ENCODE data around the gene TRIM49.
"Not testable (repeated sequence)": the region's sequence is repeated elsewhere in the genome, so short reads cannot be mapped to it uniquely, and the experiment has no call there.

The TRIM49 gene, protein sequence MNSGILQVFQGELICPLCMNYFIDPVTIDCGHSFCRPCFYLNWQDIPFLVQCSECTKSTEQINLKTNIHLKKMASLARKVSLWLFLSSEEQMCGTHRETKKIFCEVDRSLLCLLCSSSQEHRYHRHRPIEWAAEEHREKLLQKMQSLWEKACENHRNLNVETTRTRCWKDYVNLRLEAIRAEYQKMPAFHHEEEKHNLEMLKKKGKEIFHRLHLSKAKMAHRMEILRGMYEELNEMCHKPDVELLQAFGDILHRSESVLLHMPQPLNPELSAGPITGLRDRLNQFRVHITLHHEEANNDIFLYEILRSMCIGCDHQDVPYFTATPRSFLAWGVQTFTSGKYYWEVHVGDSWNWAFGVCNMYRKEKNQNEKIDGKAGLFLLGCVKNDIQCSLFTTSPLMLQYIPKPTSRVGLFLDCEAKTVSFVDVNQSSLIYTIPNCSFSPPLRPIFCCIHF

DNA sequence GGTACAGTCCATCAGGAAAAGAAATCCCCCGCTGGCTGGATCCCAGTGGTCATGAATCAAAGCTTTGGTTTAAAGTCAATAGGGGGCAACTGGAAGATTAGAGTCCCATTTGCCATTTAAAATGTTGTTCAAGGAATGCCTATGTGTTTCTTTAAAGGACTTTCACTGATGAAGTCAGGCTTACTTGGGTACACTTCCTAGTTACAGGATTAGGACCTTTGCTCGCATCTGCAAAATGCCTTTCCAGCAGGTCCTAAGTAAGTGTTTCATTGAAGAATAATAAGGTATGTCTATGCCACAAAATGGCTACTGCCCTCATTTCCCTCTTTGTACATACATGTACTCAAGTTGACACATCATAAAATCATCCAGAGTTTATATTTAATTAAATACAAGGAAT lies at the start of gene TRIM49:
TSS of gene TRIM49 (minus strand) at position 101 of the 400 bp plus-strand sequence. CDS start 4,106 bp downstream, outside the sequence.
- not testable (repeated sequence) for DNase-seq

DNA sequence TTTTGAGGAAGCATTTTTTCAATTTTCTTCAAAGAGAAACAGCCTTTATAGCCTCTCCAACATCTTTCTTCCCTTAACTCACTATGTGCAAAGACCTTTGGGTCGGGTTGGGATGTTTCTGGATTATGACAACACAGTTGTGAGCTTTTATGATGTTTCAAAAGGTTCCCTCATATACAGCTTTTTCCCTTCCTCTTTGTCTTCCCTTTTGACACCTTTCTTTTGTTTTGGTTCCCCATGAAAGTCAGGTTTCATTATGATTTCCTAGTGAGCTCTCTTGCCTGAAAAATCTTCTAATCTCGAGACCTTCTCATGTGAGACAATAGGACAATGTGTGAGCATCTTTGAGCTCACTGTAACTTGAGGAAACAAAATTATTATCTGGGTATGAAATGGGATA lies 18.3 kb upstream of the TRIM49 start:
- DNase-seq, result not testable (repeated sequence)

DNA sequence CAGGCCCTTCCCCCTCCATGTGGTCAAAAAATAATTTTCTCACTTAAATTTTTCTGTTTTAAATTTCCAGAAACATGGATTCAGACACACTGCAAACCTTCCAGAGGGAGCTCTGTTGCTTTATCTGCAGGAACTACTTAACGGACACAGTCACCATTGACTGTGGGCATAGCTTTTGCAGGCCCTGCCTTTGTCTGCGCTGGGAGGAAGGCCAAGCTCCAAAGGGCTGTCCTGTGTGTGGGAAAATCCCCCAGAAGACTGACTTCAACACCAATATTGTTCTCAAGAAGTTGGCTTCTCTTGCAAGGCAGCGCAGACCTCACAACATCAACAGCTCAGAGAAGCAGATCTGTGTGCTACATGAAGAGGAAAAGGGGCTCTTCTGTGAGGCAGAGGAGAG lies 11.6 kb upstream of the TRIM49 start:
- not testable (repeated sequence) for DNase-seq

DNA sequence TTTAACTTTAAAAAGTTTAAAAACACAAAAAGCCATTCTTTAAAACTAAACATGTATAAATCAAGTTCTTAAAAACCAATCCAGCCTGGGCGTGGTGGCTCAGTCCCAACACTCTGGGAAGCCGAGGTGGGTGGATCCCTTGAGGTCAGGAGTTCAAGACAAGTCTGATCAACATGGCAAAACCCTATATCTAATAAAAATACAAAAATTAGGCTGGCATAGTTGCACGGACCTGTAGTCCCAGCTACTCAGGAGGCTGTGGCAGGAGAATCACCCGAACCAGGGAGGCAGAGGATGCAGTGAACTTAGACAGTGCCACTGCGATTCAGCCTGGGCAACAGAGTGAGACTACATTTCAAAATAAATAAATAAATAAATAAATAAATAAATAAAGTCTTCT lies 5.2 kb upstream of the TRIM49 start:
- not testable (repeated sequence) for DNase-seq

DNA sequence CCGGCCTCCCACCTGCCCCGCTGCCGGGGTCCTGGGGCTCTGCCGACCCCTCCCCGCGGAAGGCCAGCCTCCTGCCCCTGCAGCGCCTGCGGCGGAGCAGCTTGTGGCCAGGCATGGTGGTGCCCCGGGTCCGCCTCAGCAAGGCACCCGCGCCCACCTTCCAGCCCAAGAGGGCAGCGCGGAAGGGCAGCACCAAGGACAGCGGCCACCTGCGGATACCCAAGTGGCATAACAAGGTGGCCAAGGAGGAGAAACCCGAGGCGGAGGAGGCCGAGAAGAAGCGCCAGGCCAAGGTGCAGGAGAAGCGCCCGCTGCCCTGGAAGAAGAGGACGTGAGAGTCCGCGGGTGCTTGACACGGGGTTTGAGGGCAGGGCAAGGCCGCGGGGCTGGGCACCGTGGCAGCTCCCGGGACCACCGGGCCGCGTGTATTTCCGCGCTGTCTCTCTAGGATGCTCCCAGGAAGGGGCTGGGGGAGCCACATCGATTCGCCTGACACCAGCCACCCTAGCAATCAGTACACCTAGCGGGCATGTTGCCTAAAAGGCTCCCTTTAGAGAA lies 20.8 kb downstream of the TRIM49 start:
- not testable (repeated sequence) for DNase-seq

DNA sequence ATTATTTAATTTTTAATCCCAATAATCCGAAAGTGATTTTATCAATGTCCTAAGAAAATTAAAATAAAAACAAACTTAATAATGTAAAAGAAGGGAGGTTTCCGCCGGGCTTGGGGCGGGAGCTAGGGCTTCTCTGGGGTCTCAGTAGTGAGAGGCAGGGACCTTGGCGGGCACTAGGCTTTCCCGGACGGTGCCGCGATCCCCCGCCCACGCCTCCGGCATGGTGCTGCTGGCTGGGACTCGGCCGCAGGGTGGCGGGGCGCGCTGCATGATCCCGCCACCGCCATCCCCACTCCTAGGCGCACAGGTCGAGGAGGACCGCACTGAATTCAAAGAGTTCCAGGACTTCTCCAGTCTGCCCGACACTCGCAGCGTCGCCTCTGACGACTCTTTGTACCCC lies 22.6 kb downstream of the TRIM49 start:
- not testable (repeated sequence) for DNase-seq

DNA sequence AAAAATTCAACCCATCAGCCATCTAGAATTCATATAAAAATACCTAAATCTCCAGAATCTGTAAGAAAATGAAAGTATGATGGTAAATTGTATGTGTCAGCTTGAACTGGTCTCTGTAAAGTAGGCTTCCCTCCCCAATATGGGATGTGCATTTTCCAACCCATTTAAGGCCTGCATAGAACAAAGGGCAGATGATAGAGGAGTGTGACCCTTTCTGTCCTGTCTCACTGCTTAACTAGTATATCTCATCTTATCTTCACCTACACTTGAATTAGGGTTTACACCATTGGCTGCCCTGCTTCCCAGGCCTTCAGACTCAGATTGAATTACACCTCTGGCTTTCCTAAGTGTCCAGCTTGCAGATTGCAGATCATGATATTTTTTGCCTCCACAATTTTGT lies 57.6 kb downstream of the TRIM49 start:
- DNase-seq, result not testable (repeated sequence)

All from DMS153 (cell line).